Measurements from ENCODE around the gene DCTN1.

DCTN1 gene

GRCh38 chr2:74381751-74382150, 1.6 kb upstream of the DCTN1 start:
- no peak for TF ChIP-seq CTCF (IDR thresholded peaks at IDR 0.05; ENCODE audit: low read depth, low read length)
- DNase-seq (ENCODE audit: extremely low read depth, low read depth), result no peak

DNA sequence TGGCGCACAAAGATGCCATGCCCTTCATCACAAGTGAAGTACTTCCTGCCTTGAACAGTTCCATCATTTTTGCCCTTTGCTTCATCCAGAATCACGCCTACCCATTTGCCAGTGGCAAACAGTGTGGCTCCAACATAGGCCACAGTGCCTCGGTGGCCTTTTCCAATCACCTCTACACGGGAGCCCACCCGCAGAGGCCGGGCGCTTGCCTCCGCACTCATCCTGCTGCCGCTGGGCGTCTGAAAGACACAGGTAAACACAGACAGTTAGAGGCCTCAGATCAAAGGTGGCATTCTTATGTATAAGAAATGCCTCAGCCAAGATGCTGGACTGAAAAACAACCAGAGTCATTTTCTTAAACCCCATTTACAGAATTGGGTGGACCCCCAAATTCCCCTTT, 2.1 kb downstream of the DCTN1 start:
- no peak for TF ChIP-seq CTCF (IDR thresholded peaks at IDR 0.05; ENCODE audit: low read depth, low read length)
- DNase-seq (ENCODE audit: extremely low read depth, low read depth), result no peak

- DNase-seq (ENCODE audit: extremely low read depth, low read depth), result no peak
- TF ChIP-seq CTCF (IDR thresholded peaks at IDR 0.05; ENCODE audit: low read depth, low read length), result no peak
These were observed 4.3 kb downstream of the DCTN1 start for GRCh38 chr2:74375838-74376237.

GRCh38 chr2:74374509-74375205, 5.5 kb downstream of the DCTN1 start:
- DNase-seq (ENCODE audit: extremely low read depth, low read depth), result peak; percentile 34

DNA sequence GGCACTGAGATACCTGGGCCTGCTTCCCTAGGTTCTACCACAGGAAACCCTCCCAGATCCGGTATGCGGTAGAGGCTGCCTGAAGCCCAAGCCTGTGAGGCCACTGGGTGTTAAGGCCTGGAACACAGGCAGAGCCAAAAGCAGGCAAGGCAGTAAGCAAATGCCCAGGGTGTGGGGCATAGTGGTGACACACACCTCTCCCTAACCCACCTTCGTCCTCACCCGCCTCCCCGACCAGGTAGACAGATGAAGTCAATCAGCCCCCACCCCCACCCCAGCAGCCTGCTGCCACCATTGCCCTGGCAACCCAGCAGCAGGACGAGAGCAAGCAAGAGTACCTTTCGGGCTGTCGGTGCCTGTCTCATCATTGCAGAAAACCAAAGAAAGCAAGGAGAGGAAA, 6.1 kb downstream of the DCTN1 start:
- no peak for DNase-seq (ENCODE audit: extremely low read depth, low read depth)
- TF ChIP-seq CTCF (IDR thresholded peaks at IDR 0.05; ENCODE audit: low read depth, low read length), result no peak

More at GRCh38 chr2:74374509-74375205, 5.5 kb downstream of the DCTN1 start:
- TF ChIP-seq CTCF (IDR thresholded peaks at IDR 0.05; ENCODE audit: low read depth, low read length), result no peak

- no peak for DNase-seq (ENCODE audit: extremely low read depth, low read depth)
- TF ChIP-seq CTCF (IDR thresholded peaks at IDR 0.05; ENCODE audit: low read depth, low read length), result no peak
These were observed 6.9 kb downstream of the DCTN1 start for GRCh38 chr2:74373221-74373676.

DNA sequence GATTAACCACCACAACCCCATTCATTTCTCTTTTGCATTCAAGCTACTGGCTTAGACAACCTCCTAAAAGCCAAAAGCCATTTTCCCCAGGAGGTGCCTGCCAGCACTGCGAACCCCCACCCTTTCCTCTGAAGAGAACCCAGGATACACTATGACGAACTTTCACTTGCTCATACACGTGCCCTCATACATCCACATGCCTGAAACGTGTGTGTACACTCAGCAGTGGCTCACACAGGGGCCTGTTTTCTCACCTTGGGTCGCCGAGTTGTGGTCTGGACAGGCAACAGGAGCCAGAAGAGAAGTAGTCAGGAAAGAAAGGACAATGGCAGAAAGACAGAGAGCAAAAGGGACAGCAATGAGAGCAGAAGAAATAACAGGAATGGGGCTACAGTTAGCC, 7.4 kb downstream of the DCTN1 start:
- DNase-seq (ENCODE audit: extremely low read depth, low read depth), result no peak
- TF ChIP-seq CTCF (IDR thresholded peaks at IDR 0.05; ENCODE audit: low read depth, low read length), result no peak

Measured in AG09319 (cell line).